AG09319 (cell line): ENCODE results near the gene UACA.

Source experiments
- DNase-seq: peaks from one replicate; pipeline ENCODE4 v3.0.0-alpha.2; 2010; ENCODE audit warnings: low read depth; ENCODE audit errors: extremely low read depth
- CTCF ChIP-seq: IDR thresholded peaks from 2 replicates; pipeline ENCODE4 v1.5.1; 2011; ENCODE audit warnings: low read depth, mild to moderate bottlenecking, inconsistent platforms, low read length, moderate library complexity

UACA gene

GRCh38 chr15:70635895-70636294 lies 127.5 kb downstream of the UACA start:
- no peak for DNase-seq
- no peak for TF ChIP-seq CTCF

DNA sequence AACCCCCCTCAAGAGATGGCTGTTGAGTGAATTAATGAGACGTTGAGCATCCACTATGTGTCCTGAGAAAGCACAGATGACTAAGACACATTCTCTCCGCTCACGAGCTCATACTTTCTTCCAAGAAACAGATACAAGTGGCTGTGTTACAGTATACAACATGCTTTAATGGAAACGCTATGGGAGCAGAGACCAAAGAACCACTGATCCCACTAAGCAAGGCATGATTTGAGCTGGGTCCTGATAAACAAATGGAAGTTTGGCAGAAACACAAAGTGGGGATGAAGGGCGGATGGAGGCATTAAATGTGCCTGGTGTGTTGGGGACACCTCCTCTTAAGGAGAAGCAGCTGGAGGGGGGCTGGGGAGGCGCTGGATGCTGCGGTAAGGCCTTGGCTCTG lies 129.4 kb downstream of the UACA start:
- TF ChIP-seq CTCF, result no peak
- no peak for DNase-seq

DNA sequence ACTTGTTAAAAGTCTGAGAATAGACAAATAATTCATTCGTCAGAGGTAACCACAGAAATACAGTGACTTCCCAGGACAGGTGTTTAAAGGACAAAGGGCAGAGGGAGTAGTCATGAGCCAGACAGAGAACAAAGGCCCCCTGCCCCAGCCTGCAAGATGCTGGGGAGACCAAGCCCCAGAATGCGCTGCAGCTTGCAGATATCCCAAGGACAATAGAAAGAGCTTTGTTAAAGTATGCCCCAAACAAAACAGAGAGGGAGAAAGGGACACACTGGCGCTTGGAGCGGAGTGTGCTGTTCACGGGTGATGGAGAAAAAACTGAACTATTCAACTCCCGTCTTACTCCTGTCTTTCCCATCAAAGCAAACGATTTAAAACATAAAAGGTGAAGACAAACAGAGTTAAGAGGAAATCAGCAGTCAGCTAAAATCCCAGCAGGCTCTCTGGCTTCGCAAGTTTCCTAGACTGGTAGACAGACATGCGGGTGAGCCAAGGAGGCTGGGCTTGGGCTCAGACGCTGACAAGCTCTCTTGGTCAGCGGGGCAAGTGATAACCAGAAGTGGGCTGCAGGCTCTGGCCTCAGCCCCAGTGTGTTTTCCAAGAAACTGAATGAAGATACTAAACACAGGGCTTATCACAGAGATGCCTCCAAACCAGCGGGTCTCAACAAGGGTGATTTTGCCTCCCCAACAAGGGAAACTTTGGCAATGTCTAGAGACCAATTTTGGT lies 130.1 kb downstream of the UACA start:
- no peak for TF ChIP-seq CTCF

GRCh38 chr15:70632491-70633102 lies 130.8 kb downstream of the UACA start:
- no peak for TF ChIP-seq CTCF

More for the DNA sequence above, 130.1 kb downstream of the UACA start:
- no peak for DNase-seq

DNA sequence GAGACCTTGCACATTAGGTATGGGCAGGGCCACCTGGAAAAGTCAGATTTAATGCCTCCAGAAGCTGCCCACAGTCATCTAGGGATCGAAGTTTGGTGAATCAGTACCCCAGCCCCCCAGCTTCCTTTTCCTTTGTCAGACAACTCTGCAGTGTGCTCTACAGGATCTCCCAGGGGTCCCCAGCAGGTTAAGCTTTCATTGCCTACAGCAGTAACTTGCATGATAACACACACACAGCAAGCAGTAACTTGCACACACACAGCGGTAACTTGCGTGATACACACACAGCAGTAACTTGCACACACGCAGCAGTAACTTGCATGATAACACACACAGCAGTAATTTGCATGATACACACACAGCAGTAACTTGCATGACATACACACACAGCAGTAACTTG lies 131.3 kb downstream of the UACA start:
- DNase-seq, result no peak
- TF ChIP-seq CTCF, result no peak

More at GRCh38 chr15:70632491-70633102, 130.8 kb downstream of the UACA start:
- no peak for DNase-seq

DNA sequence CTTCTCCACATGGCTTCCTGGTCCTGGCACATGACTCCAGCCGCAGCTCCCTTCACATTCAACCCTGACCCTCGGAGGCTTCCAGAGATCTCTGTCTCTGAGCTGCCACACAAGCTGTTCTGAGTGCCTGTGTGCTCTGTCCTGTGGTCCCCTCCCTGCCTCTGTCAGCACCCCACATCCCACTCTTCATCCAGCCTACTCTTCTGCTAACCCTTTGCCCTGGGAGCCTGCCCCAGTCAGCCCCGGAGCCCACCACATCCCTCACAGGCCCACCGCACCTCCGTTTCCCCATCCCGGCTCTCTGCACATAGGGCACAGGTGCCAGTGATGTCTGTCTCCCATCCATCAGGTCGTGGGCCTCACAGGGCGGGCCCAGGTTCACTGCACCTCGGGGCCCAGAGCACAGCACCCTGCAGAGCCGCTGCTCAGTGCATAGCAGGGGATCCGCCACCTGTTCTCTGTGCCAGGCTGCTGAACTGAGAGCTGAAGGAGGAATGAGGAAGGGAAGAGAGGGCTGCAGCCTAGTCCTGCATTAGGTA lies 133.6 kb downstream of the UACA start:
- DNase-seq, result no peak
- no peak for TF ChIP-seq CTCF

DNA sequence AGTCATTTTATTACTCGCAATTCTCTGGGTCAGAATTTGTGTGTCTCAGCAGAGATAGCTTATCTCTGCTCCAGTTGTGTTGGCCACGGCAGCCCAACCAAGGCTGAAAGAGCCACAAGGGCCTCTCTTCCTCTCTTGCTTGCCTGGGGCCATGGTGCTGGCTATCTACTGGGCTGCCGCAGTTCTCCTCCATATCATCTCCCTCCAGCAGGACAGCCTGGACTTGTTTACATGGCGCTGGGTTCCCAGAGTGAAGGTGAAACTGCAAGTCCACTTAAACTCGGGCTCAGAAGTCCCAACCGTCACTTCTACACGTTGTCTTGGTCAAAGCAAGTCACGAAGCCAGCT lies 134.8 kb downstream of the UACA start:
- no peak for DNase-seq
- no peak for TF ChIP-seq CTCF
